HCT116 (cell line): ENCODE data around the gene SUCNR1. TPM values are rescaled to one million over a fixed set of nuclear protein-coding genes. Genes with fewer than 3 reads are reported as not detected.

ENCODE experiments used
- ATAC-seq: fragments of 200-7000 bp; cut with Tn5 transposase; 2 replicates; pipeline ENCODE4 v1.9.1; 2020; ENCODE audit warnings: mild to moderate bottlenecking, moderate library complexity
- BruUV-seq: library from RNA; stranded (reverse); fragments of 400-500 nt; replicated peaks from 2 replicates; lab custom pipeline; 2021; lab: Mats Ljungman, UMichigan
- CTCF ChIA-PET: fragments of 300-600 bp; sonication (Branson Sonifier 250); formaldehyde crosslinking; loops from one replicate; lab custom pipeline; 2021; ENCODE audit warnings: antibody characterized with exemption; lab: Charles Lee
- POLR2A ChIA-PET: fragments of 300-600, 350-600 bp; sonication (Branson Sonifier 250); formaldehyde crosslinking; loops from one replicate; lab custom pipeline; 2021; ENCODE audit warnings: antibody characterized with exemption; lab: Charles Lee
- RAD21 ChIA-PET, 2 experiments: fragments of 300-600 bp; sonication (Branson Sonifier 250); formaldehyde crosslinking; loops; one replicate each; lab custom pipeline; 2023; ENCODE audit warnings: low total read pairs in 2 of 2; ENCODE audit not compliant: uncharacterized antibody in 2 of 2, unreplicated experiment in 2 of 2, low non-redundant PET in 1 of 2; lab: Charles Lee
- DNase-seq: peaks from one replicate; pipeline ENCODE4 v3.0.0-alpha.2; 2010; ENCODE audit warnings: low read depth, low spot score
- H2AFZ ChIP-seq: fragments of 200-600 bp; shearing (Covaris generic), sonication (generic); 2 replicates; pipeline ENCODE4 v1.6.1; 2017; ENCODE audit warnings: low read depth, mixed run types, mixed read lengths, antibody characterized with exemption, low read length; ENCODE audit not compliant: poor library complexity, severe bottlenecking
- H3K27ac ChIP-seq: 2 replicates; pipeline ENCODE4 v1.5.1; 2012; ENCODE audit warnings: low read depth, low read length
- H3K27me3 ChIP-seq: fragments of 200-600 bp; sonication (generic); 2 replicates; pipeline ENCODE4 v1.6.1; 2016; ENCODE audit warnings: mixed run types, low read length, mixed read lengths; ENCODE audit not compliant: insufficient read depth
- H3K36me3 ChIP-seq, 2 experiments: fragments of 200-500 bp in 1 of 2; fragments of 200-600 bp in 1 of 2; sonication (Bioruptor generic) in 1 of 2; sonication (generic) in 1 of 2; 2 replicates each; pipeline versions ENCODE4 v1.5.1 to v1.6.1; 2014 to 2016; ENCODE audit warnings: low read length in 2 of 2, inconsistent platforms in 1 of 2, mixed read lengths in 1 of 2, mixed run types in 1 of 2; ENCODE audit not compliant: insufficient read depth in 2 of 2, control insufficient read depth in 1 of 2
- H3K4me1 ChIP-seq, 2 experiments: fragments of 200-600 bp in 1 of 2; sonication (generic) in 1 of 2; 2 replicates each; pipeline versions ENCODE4 v1.5.1 to v1.6.1; 2012 to 2017; ENCODE audit warnings: low read length in 2 of 2, inconsistent platforms in 1 of 2, mild to moderate bottlenecking in 1 of 2, mixed read lengths in 1 of 2, mixed run types in 1 of 2, moderate library complexity in 1 of 2; ENCODE audit not compliant: insufficient read depth in 2 of 2, control insufficient read depth in 1 of 2
- H3K4me2 ChIP-seq: fragments of 200-600 bp; sonication (generic); 2 replicates; pipeline ENCODE4 v1.6.1; 2017; ENCODE audit warnings: mixed run types, low read length, mixed read lengths
- H3K4me3 ChIP-seq, 2 experiments: fragments of 200-600 bp in 1 of 2; sonication (generic) in 1 of 2; replicated peaks in 1 of 2; 2 replicates each; pipeline ENCODE4 v1.5.1; 2011 to 2016; ENCODE audit warnings: low read length in 2 of 2, control low read depth in 1 of 2, low read depth in 1 of 2, mild to moderate bottlenecking in 1 of 2, mixed read lengths in 1 of 2, mixed run types in 1 of 2
- H3K79me2 ChIP-seq: fragments of 200-600 bp; sonication (generic); 2 replicates; pipeline ENCODE4 v1.6.1; 2017; ENCODE audit warnings: mild to moderate bottlenecking, mixed run types, low read length, moderate library complexity, mixed read lengths; ENCODE audit not compliant: insufficient read depth
- H3K9ac ChIP-seq: fragments of 200-600 bp; sonication (generic); 2 replicates; pipeline ENCODE4 v1.6.1; 2016; ENCODE audit warnings: low read length, mixed read lengths
- H3K9me2 ChIP-seq: fragments of 200-600 bp; sonication (generic), shearing (Covaris generic); 2 replicates; pipeline ENCODE4 v1.6.1; 2017; ENCODE audit warnings: mixed run types, mild to moderate bottlenecking, moderate library complexity; ENCODE audit not compliant: insufficient read depth
- H3K9me3 ChIP-seq, 2 experiments: fragments of 200-500 bp in 1 of 2; fragments of 200-600 bp in 1 of 2; sonication (Bioruptor generic) in 1 of 2; sonication (generic) in 1 of 2; 2 replicates each; pipeline ENCODE4 v1.6.1; 2014 to 2017; ENCODE audit warnings: low read length in 2 of 2, mixed read lengths in 2 of 2, inconsistent platforms in 1 of 2, low read depth in 1 of 2, mild to moderate bottlenecking in 1 of 2, mixed run types in 1 of 2, moderate library complexity in 1 of 2; ENCODE audit not compliant: control insufficient read depth in 1 of 2, insufficient read depth in 1 of 2
- H4K20me1 ChIP-seq: fragments of 200-600 bp; sonication (generic), shearing (Covaris generic); 2 replicates; pipeline ENCODE4 v1.6.1; 2017; ENCODE audit warnings: mixed run types, mild to moderate bottlenecking, moderate library complexity; ENCODE audit not compliant: insufficient read depth
- CEBPB ChIP-seq: IDR thresholded peaks from 2 replicates; pipeline ENCODE4 v1.6.1; 2012; ENCODE audit warnings: low read depth
- ELF1 ChIP-seq: IDR thresholded peaks from 2 replicates; pipeline ENCODE4 v1.6.1; 2012; ENCODE audit warnings: low read depth, borderline replicate concordance
- EZH2 ChIP-seq: fragments of 200-600 bp; sonication (generic); IDR thresholded peaks from 2 replicates; pipeline ENCODE4 v1.6.1; 2017; ENCODE audit warnings: antibody characterized with exemption, mixed run types
- EZH2phosphoT487 ChIP-seq: fragments of 200-600 bp; IDR thresholded peaks from 2 replicates; pipeline ENCODE4 v1.6.1; 2018; ENCODE audit warnings: antibody characterized with exemption, borderline replicate concordance
- FOSL1 ChIP-seq: IDR thresholded peaks from 2 replicates; pipeline ENCODE4 v1.6.1; 2012; ENCODE audit warnings: low read depth
- JUND ChIP-seq: IDR thresholded peaks from 2 replicates; pipeline ENCODE4 v1.6.1; 2012
- POLR2A ChIP-seq: IDR thresholded peaks from 2 replicates; pipeline ENCODE4 v1.7.0; 2011; ENCODE audit warnings: borderline replicate concordance; ENCODE audit not compliant: insufficient read depth, insufficient read length; ENCODE audit errors: extremely low read depth
- POLR2AphosphoS5 ChIP-seq: IDR thresholded peaks from 2 replicates; pipeline ENCODE4 v1.6.1; 2011; ENCODE audit warnings: mild to moderate bottlenecking, low read depth, low read length, moderate library complexity
- RAD21 ChIP-seq: IDR thresholded peaks from 2 replicates; pipeline ENCODE4 v1.6.1; 2012; ENCODE audit warnings: low read depth, mild to moderate bottlenecking
- SP1 ChIP-seq: IDR thresholded peaks from 2 replicates; pipeline ENCODE4 v1.6.1; 2012; ENCODE audit warnings: low read depth
- SRF ChIP-seq: IDR thresholded peaks from 2 replicates; pipeline ENCODE4 v1.6.1; 2012; ENCODE audit warnings: low read depth
- TCF7L2 ChIP-seq: IDR thresholded peaks from 2 replicates; pipeline ENCODE4 v1.7.0; 2011; ENCODE audit warnings: borderline replicate concordance, inconsistent platforms; ENCODE audit not compliant: insufficient read depth, insufficient read length; ENCODE audit errors: extremely low read depth
- YY1 ChIP-seq: IDR thresholded peaks from 2 replicates; pipeline ENCODE4 v1.6.1; 2011; ENCODE audit warnings: low read length, low read depth, moderate library complexity, mild to moderate bottlenecking; ENCODE audit not compliant: insufficient replicate concordance; ENCODE audit errors: extremely low read depth
- ZNF274 ChIP-seq: fragments of 200-500 bp; sonication (Bioruptor generic); IDR thresholded peaks from 2 replicates; pipeline ENCODE4 v1.6.1; 2014; ENCODE audit warnings: mild to moderate bottlenecking, low read depth, low read length, inconsistent platforms
- intact Hi-C: fragments of 100-400 bp; cut with micrococcal nuclease; formaldehyde crosslinking; loops from 2 replicates; pipeline ENCODE4 v1.10.0; 2022
- total RNA-seq: library from RNA; stranded (reverse); gene quantifications from one replicate; pipeline ENCODE4 v1.2.1, GENCODE V29; 2021; ENCODE audit not compliant: unreplicated experiment
- TF ChIP-seq, protein P1 (sequence below): IDR thresholded peaks from 2 replicates; pipeline ENCODE4 v1.6.1; 2012
- TF ChIP-seq, protein P2 (sequence below): IDR thresholded peaks from 2 replicates; pipeline ENCODE4 v1.6.1; 2011; ENCODE audit warnings: mild to moderate bottlenecking, low read length, moderate library complexity; ENCODE audit not compliant: insufficient replicate concordance; ENCODE audit errors: extremely low read depth
- TF ChIP-seq, protein P3 (sequence below): IDR thresholded peaks from 2 replicates; pipeline ENCODE4 v1.6.1; 2012; ENCODE audit warnings: low read depth

Gene SUCNR1
- total RNA-seq, 1 experiment from 2014 or later = 0.17 TPM

DNA sequence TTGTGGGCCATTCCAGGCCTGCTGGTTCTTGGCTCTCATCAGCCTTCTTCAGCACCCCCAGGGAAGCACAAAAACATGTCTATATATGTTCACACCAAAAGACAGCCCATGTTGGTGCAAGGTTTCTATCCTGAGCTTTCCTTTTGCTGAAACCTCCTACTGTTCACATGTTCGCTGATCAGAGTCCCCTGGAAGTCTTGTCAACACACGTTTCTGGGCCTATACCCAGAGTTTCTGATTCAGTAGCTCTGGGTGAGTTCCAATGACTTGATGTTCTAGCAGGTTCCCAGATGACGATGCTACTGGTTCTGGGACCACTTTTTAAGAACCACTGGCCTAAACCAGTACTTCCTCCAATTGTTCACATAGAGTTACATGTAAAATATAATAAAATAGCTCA lies 46.0 kb downstream of the SUCNR1 start:
- Histone ChIP-seq H3K9ac (no peak overlapping the region), H3K4me2 (no peak overlapping the region), H3K9me3 (no peaks in the 10 kb centered on the region), H3K79me2 (no peaks in the 10 kb centered on the region), H3K9me2 (no peaks in the 10 kb centered on the region), H3K4me1 (peaks cover 7 to 9% of the 10 kb centered on the region in 2 experiments; a peak in 2 of 4 replicates), H3K36me3 (no peaks in the 10 kb centered on the region), H3K27ac (no peak overlapping the region), H3K27me3 (no peaks in the 10 kb centered on the region), H2AFZ (no peak overlapping the region), H3K4me3 (no peak overlapping the region), H4K20me1 (no peaks in the 10 kb centered on the region)
- RAD21 ChIA-PET = no interaction called here
- intact Hi-C loops = loop anchor here (5.0 kb wide), 2 partner anchors 692 to 752 kb away; no protein-coding TSS in a partner anchor
- no peak for ATAC-seq
- POLR2A ChIA-PET = no interaction called here
- BruUV-seq = no TSS peak
- no peak for DNase-seq
- no peak for TF ChIP-seq ZNF274
- no peak for TF ChIP-seq SRF
- TF ChIP-seq EZH2phosphoT487 = no peak
- TF ChIP-seq, protein P1, sequence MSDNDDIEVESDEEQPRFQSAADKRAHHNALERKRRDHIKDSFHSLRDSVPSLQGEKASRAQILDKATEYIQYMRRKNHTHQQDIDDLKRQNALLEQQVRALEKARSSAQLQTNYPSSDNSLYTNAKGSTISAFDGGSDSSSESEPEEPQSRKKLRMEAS = no peak
- no peak for TF ChIP-seq JUND
- no peak for TF ChIP-seq TCF7L2
- TF ChIP-seq, protein P2, sequence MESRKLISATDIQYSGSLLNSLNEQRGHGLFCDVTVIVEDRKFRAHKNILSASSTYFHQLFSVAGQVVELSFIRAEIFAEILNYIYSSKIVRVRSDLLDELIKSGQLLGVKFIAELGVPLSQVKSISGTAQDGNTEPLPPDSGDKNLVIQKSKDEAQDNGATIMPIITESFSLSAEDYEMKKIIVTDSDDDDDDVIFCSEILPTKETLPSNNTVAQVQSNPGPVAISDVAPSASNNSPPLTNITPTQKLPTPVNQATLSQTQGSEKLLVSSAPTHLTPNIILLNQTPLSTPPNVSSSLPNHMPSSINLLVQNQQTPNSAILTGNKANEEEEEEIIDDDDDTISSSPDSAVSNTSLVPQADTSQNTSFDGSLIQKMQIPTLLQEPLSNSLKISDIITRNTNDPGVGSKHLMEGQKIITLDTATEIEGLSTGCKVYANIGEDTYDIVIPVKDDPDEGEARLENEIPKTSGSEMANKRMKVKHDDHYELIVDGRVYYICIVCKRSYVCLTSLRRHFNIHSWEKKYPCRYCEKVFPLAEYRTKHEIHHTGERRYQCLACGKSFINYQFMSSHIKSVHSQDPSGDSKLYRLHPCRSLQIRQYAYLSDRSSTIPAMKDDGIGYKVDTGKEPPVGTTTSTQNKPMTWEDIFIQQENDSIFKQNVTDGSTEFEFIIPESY = no peak
- no peak for TF ChIP-seq ELF1
- TF ChIP-seq, protein P3, sequence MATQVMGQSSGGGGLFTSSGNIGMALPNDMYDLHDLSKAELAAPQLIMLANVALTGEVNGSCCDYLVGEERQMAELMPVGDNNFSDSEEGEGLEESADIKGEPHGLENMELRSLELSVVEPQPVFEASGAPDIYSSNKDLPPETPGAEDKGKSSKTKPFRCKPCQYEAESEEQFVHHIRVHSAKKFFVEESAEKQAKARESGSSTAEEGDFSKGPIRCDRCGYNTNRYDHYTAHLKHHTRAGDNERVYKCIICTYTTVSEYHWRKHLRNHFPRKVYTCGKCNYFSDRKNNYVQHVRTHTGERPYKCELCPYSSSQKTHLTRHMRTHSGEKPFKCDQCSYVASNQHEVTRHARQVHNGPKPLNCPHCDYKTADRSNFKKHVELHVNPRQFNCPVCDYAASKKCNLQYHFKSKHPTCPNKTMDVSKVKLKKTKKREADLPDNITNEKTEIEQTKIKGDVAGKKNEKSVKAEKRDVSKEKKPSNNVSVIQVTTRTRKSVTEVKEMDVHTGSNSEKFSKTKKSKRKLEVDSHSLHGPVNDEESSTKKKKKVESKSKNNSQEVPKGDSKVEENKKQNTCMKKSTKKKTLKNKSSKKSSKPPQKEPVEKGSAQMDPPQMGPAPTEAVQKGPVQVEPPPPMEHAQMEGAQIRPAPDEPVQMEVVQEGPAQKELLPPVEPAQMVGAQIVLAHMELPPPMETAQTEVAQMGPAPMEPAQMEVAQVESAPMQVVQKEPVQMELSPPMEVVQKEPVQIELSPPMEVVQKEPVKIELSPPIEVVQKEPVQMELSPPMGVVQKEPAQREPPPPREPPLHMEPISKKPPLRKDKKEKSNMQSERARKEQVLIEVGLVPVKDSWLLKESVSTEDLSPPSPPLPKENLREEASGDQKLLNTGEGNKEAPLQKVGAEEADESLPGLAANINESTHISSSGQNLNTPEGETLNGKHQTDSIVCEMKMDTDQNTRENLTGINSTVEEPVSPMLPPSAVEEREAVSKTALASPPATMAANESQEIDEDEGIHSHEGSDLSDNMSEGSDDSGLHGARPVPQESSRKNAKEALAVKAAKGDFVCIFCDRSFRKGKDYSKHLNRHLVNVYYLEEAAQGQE = no peak
- TF ChIP-seq YY1 = no peak
- no peak for TF ChIP-seq FOSL1
- TF ChIP-seq POLR2AphosphoS5 = no peak
- no peak for TF ChIP-seq POLR2A
- TF ChIP-seq EZH2 = no peak
- TF ChIP-seq CEBPB = no peak
- TF ChIP-seq SP1 = no peak
- no peak for TF ChIP-seq RAD21
- CTCF ChIA-PET = interaction anchor here (1.2 to 1.7 kb wide), 2 partner anchors 81 to 524 kb away, joined by 5 to 7 read pairs; no protein-coding TSS in a partner anchor
